Adrenal gland (tissue), 5 donors: Measurements from ENCODE around the gene STN1.

Experiments used
- CTCF ChIP-seq, 6 experiments: fragments of 450-650 bp in 4 of 6; fragments of 200-600 bp in 2 of 6; sonication (generic) in 1 of 6; IDR thresholded peaks; 1 replicate in 5 of 6; 2 replicates in 1 of 6; pipeline versions ENCODE4 v1.5.1 to v1.8.0; 2016 to 2021; ENCODE audit warnings: antibody characterized with exemption in 6 of 6, mild to moderate bottlenecking in 2 of 6, moderate library complexity in 1 of 6
- POLR2A ChIP-seq, 2 donors: fragments of 450-650 bp; IDR thresholded peaks; one replicate each; pipeline ENCODE4 v1.6.1; 2017; ENCODE audit warnings: antibody characterized with exemption in 2 of 2, mild to moderate bottlenecking in 2 of 2, moderate library complexity in 1 of 2
- donor health status: DM: no; HTN: no; CAD: no.

DNA sequence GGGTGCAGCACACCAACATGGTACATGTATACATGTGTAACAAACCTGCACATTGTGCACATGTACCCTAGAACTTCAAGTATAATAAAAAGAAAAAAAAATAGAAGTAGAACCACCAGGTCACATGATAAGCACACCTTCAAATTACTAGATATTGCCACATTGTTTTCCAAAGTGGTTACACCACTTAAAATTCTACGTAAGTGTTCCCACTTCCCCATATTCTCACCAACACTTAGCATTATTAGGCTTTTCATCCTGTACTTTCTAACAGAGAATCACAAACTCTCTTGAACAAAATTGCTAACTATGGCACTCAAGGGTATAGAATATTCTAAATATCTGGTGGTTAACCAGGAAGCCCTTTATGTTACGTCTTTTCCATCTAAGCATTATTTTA is 85.2 kb downstream of the STN1 start:
- TF ChIP-seq CTCF (IDR thresholded peaks at IDR 0.05) = no peak
- TF ChIP-seq POLR2A (IDR thresholded peaks at IDR 0.05) = no peak
